Mucosa of gallbladder (tissue), 1 donor: Measurements from ENCODE around the gene SAMD10. TPM values are rescaled to one million over a fixed set of nuclear protein-coding genes. Genes with fewer than 3 reads are reported as not detected.

Source experiments
- DNase-seq: peaks from one replicate; pipeline ENCODE4 v3.0.0-alpha.2; 2020; ENCODE audit warnings: low spot score
- total RNA-seq: library from RNA; stranded (reverse); gene quantifications from one replicate; pipeline ENCODE4 v1.2.1, GENCODE V29; 2021
- donor health status: DM: no; HTN: no; CAD: no.

SAMD10 gene
- total RNA-seq, 1 donor from 2014 or later = 12.7 TPM

DNA sequence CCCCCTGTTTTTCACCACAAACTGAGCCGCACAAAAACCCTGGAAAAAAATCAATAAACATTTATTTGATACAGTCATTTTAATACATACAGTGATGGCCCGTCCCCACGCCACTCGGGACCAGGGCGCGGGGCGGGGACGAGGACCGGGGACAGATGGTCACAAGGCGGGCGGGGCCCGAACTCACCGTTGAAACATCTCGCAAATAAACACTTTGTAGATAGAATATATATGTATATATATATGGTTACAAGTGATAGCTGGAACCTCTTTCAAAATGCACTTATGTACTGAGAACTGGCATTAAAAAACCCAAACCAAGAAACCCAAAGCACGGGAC, 22.8 kb downstream of the SAMD10 start:
- no peak for DNase-seq

DNA sequence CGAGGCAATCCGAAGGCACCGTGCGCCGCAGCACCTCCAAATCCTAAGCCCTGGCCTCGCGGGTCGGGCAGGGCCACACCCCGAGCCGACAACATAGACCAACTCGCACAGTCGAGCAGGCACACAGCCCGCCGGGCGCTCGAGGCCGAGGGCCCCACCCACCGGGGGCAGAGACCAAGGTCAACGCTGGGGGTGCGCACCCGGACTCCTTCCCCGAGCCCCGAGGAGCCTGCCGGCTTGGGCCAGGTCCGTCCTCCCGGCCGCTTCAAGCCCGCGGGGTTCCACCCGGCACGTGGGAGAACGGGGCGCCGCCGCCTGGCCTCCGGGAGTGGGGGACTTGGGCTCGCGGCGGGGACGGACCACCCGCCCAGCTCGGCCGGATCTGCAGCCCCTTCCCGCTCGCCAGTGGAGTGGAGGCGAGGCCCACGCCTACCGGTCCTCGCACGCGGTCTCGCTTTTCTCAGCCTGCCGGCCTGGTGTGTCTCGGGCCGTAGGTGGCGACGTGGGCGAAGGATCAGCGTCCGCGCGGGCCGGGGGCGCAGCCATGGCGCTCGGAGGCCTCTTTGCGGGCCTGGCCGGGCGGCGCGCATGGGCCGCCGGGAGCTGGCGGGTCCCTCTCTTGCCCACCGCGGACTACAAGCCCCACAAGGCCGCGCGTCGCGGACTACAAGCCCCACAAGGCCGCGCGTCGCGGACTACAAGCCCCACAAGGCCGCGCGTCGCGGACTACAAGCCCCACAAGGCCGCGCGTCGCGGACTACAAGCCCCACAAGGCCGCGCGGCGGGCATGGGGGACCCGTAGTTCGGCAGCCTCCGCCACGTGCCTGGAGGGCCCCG, 23.4 kb downstream of the SAMD10 start, which contains the start of gene UCKL1:
Gene UCKL1 (minus strand): TSS at position 590 of the 837 bp plus-strand sequence. CDS start 44 bp downstream, at position 546.
- DNase-seq = peak; percentile 95

DNA sequence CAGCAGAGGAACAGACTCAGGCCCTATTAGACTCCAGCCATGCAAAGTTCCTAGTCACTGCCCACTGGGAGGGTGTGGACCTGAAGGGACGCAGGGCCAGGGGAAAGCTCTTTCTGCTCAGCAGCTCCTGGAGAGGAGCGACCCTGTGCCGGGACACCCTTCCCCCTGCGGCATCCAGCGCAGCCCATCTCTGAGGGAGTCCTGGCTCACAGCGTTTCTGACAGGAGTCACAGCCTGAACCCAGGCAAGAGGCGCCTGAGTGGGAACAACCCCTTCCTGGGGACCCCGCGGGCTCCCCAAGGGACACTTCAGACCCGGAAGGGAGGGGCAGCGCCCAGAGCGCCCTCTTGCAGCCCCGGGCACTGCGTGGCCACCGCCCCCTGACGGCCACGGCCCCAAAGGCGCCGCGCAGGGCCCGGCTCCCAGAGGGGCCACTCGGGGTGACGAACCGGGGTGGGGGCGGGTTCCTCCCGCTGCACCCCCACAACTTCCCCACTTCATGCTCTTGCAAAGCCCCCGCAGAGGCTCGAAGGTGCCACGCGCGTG, 24.1 kb downstream of the SAMD10 start:
- DNase-seq = no peak

DNA sequence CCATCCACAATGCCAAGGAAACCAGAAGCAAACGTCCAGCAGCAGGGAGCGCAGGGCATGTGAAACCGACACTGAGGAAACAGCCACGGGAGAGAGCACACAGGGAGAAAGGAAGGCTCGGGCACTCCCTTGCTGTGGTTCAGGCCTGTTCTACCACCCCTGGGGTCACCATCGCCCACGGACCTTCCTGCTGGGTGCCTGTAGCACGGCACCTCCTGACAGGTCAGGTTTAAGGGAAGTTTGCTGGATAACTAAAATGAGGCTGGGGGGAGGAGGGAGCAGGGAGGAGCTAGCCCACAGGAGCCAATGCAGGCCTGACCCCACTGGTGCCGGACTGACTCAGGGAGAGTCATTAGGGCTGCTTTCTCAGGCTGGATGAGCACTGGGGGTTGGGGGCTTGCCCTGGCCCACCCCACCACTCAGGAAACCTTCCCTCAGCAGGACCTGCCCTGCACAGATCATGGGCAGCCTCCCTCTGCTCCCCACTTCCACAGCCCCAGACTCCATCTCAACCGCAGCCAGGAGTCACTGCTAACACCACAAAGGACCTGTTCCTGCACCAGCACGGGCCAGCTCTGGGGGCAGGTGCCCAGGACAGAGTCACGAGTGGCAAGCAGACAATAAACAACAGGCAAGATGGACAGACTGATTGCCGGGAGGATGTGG, 25.5 kb downstream of the SAMD10 start:
- DNase-seq = no peak

DNA sequence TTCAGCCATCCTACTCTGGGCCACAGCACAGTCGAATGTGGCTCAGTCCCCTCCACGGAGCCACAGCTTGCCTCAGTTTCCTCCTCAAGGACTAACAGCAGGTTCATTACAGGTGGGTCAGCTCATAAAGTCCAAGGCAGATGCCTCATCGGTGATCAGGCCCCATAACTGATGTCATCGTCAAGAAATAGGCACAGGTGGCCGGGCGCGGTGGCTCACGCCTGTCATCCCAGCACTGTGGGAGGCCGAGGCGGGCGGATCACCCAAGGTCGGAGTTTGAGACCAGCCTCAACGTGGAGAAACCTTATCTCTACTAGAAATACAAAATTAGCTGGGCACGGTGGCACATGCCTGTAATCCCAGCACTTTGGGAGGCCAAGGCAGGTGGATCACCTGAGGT, 26.7 kb downstream of the SAMD10 start:
- DNase-seq = no peak

DNA sequence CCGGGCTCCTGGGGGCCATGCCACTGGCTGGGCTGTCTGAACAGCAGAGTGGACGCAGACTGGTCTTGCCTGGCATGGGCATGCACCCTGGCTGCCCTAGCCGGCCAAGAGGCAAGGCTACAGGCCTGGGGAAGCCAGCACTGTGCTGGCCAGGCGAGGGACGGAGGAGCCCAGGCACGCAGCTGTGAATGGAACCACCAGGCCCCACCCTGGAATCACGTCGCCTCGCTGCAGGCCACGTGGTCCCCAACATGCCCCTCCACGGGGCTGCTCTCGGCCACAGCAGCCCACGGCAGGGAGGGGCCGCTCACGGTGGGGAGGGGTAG, 27.3 kb downstream of the SAMD10 start:
- no peak for DNase-seq

DNA sequence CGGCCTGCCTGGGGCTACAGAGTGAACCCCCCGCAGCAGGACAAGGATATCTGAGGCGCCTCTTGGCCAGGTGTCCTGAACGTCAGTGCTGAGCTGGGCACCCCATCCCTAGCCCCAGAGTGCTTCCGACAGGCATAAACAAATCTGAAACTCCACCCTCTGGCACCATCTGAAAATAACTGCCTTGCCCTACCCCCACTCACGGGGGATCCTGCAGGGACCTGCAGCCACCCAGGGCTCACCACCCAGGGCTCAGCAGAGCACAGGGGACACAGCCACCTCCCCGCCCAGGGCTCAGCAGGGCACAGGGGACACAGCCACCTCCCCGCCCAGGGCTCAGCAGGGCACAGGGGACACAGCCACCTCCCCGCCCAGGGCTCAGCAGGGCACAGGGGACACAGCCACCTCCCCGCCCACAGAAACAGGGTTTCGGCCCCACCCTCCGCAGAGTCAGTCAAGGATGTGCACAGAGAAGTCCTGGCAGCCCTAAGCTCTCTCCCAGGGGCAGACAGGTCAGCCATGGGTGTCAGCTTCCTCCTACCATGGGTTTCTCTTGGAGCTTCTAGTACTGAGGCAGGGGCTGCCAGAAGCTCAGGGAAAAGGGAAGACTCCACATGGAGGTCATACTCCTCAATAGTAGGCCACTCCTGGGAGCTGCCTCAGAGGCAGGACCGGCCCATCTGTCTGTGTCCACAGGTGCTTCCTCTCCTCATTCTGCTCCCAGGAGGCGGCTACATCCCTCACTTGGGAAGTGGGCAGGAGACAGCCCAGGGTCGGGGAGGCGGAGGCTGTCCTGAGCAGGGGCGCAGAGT, 27.8 kb downstream of the SAMD10 start:
- no peak for DNase-seq

DNA sequence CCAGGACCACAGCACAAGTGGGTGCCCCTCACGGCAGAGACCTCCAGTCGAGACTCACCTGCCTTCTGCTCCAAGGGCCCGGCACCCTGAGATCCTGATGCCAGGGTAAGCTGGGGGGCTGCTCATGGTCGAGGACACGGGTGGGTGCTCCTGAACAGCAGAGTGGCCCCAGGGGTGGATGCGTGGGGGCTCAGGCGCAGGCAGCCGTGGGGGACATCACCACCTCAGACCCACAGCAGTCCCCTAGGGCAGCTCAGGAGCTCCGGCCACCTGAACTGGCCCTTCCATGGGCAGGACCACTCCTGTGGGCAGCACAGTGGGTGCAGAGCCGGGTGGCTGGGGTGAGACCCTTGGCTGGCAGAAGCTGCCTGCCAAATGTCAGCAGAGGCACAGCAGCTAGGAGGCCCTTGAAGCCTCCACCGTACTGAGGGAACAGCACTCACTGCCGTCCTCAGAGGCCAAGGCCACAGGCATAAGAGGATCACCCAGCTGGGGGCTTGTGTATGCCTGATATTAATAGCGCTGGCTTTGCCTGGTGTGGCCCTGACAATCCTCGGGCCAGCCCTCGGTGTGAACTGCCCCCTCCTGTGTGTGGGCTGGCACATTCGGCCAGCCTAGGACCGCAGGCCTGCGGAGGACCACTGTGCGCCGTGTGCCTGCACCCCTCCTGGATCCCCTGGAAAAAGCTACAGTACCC, 28.6 kb downstream of the SAMD10 start:
- DNase-seq = no peak

DNA sequence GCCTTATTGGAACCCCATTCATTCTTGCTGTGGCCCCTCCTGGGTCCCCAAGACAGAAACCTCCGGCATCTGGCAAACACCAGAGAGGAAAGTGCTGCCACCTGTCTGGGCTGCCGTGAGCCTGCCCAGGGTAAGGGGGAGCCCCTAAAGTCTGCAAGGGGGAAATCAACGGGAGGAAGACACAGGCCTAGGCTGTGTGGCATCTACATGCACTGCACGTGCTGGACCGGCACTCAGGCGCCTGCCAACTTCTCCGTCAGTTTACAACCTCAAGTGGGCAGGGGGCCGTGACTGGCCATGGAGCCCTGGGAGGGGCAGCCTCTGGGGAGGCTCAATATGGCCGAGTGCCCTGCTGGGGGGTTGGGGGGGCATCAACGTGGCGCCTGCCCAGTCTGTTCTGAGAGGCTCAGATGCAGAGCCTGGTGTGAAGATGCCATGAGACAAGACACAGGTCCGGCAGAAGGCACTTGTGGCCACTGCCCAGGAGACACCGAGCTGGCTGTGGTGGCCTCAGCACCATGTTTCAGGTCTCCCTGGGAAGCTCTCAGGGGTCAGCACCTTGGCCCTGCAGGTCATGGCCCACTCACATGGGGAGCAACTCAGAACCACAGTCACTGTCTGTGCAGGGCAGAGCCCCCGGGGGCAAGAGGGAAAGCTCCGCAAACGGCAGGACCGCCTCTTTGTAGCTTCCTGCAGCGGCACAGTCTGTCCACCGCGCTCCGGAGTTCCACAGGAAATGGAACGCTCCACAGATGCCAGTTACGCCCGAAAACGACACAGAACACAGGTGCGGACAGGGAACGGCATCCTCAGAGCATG, 31.6 kb downstream of the SAMD10 start:
- no peak for DNase-seq

DNA sequence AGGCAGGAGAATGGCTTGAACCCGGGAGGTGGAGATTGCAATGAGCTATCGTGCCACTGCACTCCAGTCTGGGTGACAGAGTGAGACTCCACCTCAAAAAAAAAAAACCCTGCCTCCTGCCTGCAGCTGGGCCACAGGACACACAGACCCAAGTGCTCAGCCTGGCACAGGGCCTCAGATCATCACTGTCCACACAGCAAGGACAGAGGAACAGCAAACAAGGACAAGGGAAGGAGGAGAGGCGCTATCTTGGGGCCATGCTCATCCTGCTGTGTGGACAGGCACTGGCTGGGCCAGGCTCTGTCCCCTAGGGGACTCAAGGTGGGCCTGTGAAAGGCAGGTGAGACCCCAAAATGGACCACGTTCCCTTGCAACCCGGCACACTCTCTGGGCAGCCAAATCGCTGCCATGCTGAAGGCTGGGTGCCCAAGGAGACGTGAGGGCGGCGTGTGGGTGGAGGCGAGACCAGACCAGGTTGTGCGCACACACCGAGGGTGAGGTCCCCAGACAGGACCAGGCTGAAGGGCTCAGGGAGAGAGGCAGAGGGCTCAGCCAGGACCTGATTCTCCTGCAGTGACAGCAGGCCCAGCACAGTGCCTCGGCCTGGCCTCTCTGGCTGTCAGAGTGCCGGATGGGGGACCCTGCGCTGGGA, 32.3 kb downstream of the SAMD10 start:
- DNase-seq = no peak

DNA sequence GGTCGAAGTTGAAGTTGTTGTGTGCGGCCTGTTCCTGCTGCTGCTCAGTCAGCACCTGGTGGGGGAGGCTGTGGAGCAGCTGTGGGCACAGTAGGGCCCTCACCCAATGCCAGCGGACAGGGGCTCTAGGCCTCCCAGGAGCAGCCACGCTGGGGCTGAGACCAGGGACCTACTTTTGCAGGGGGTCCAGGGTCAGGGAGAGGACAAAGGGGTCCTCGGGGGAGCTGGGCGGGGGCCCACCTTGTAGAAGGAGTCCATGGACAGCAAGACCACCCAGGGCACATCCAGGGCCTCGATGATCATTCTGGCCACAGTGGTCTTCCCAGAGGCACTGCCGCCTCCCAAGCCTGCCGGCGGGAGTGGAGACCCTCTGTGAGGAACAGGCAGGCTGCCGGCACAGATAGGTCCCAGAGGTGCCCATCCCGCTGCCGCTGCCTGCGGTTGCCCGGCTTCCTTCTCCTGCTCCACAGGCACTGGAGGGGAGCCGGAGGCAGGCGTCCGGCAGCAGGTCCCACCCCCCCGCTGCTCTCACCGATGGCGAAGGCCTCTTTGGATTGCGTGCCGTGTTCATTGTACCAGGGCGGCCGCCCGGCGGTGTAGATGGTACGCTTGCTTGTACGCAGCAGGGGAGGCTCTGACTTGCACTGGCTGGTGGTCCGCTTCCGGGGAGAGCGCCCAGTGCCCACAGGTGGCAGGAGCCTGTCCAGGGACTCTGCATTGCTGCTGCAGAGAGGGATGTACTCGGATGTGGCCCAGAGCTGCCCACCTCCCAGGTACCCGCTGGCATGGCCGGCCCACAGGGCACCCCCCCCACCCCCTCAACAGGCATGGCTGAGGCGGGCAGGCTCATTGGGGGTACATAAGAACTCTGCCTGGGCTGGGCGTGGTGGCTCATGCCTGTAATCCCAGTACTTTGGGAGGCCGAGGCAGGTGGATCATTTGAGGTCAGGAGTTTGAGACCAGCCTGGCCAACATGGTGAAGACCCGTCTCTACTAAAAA, 33.2 kb downstream of the SAMD10 start:
- DNase-seq = no peak

DNA sequence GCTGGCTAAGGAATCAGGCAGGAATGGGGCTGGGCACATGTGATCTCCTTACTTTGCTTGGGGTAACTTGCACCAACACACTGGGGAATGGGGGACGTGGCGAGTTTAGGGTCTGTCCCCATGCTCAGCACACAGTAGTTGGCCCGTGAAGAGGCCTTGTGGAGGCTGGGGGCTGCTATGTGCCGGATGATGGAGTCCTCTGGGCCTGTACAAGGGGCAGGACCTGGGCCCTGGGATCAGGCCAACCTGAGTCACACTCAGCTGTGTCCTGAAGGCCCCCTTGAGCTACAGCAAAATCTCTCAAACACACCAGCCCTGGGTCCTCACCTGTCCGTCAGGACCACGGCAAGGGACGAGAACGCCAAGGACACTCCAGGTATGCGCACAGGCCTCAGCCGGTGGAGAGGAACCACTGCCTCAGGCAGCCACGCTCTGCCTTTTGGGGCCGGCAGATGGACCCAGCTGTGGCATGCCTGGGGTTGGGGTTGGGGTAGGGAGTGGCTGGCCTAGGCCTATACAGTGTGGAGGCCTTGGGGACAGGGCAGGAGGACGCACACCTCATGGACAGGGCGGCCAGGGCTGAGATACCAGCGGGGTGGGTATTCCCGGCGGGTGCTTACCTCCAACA, 34.3 kb downstream of the SAMD10 start:
- DNase-seq = no peak

DNA sequence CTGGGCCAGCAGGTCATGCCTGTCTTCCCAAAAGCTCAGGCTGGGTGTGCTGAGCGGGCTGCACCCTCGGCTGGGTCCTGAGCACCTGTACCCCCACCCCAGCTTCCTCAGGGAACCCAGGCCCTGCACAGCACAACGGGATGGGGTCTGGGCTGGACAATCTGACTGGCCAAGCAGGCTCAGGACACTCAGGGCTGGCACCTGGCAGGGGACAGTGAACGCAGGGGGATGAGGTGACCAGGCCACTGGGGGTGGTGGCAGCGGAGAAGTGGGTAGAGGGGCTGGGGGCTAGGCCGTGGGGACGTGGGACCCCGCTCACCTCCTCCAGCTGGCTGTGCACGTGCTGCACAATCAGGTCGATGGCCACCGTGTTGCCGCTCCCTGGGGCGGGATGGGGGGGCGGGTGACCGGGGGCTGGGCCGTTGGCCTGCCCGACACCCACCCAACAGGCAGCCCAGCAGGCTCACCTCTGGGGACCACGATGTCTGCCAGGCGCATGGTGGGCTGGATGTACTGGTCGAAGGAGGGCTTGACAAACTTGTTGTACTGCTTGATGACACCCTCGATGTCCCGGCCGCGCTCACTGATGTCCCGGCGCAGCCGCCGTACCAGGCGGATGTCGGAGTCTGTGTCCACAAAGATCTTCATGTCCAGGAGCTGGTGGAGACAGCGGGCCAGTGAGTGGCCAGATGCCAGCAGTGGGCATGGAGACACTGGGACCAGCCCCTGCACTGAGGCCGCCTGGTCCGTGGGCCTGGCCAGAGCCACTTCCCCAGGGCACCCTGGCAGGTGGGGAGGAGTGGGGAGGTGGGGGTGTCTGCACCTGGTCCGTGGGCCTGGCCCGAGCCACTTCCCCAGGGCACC, 35.1 kb downstream of the SAMD10 start:
- DNase-seq = no peak

DNA sequence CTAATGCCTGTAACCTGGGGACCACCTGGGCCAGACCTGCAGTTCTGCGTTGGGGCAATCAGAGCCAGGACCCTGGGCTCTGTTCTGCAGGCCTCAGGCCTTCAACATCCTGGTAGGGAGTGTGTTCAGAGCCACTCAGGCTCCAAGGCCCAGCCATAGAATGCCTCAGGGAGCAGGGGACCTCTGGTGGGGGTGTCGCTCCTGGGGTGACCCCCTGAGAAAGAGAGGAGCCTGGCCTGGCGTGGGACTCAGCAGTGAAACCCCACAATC, 35.7 kb downstream of the SAMD10 start:
- no peak for DNase-seq

DNA sequence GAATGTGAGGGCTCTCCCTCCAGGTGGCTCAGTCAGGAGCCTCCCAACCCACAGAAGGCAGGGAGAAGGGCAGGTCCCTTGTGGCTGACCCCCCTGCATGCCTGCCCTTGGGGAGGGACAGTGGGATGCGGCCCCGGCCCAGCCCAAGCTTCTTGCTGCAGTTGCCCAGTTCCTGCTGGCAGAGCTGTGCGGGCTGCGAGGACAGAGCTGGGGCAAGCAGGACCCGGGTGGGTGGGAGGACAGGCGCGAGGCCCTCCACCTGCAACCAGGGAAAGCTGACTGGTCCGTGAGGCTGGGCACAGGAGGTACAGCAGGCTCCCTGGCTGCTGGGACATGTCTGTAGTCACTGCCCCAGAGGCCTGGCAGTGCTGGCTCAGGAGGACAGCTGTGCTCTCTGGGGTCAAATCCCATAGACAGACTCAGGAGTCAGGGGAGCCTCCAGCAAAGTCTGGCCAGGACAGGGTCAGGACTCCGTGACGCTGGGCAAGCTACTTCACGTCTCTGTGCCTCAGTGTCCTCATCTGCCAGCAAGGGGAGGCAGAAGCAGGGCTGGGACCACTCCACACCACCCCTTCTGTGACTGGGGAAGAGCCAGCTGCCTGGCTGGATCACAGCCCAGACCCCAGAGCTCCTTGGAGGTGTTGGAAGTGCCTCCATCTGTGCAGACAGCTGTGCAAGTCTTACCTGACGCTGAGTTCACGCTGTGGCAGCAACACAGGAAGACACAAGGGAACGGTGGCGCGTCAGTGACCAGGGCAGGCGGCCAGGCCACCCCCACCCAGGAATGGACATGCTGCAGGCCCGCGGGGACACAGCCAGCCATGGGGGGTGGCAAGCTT, 36.3 kb downstream of the SAMD10 start:
- DNase-seq = no peak

DNA sequence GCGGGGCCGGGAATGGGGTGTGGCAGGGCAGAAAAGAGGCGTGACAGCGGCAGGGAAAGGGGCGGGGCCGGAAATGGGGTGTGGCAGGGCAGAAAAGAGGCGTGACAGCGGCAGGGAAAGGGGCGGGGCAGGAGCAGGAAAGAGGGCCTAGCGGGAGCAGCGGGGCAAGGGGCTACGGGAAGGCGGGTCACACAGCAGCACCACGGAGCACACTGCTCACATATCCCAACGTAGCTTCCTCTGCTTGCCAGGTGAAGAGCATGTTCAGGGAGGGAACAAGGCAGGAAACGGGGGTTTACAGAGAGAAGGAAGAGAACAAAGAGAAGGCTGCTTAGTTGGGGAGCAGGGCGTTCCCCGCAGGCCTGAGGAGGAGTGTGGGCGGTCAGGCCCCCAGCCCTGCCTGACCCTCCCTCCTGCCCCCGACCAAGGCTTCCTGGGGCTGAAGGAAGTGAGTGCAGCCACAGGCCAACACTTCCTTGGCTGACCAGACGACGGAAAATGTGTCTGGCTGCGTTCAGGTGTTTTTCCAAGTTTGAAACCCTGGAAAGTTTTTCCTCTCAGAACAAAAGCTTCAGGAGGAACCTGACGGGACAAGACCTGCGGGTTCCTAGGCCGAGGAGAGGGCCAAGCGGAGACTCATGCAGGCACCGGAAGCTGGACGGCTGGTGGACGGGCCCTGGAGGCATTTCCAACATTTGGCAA, 37.0 kb downstream of the SAMD10 start:
- DNase-seq = no peak
